Lower leg skin (tissue), 4 donors: Measurements from ENCODE around the gene BIN1. TPM values are rescaled to one million over a fixed set of nuclear protein-coding genes. Genes with fewer than 3 reads are reported as not detected.
"Not testable (repeated sequence)": the region's sequence is repeated elsewhere in the genome, so short reads cannot be mapped to it uniquely, and the experiment has no call there.

Source experiments
- DNase-seq, 2 donors: peaks; one replicate each; pipeline ENCODE4 v3.0.0-alpha.2; 2019; ENCODE audit warnings: low spot score in 2 of 2
- H3K4me3 ChIP-seq: fragments of 200-600 bp; sonication (generic); 2 replicates; pipeline ENCODE4 v1.5.1; 2017; ENCODE audit warnings: mild to moderate bottlenecking, low read depth; ENCODE audit not compliant: poor library complexity, severe bottlenecking
- CTCF ChIP-seq, 3 donors: fragments of 450-650 bp; IDR thresholded peaks; one replicate each; pipeline ENCODE4 v1.5.1; 2016; ENCODE audit warnings: antibody characterized with exemption in 3 of 3, mild to moderate bottlenecking in 3 of 3, moderate library complexity in 2 of 3
- POLR2A ChIP-seq, 2 donors: fragments of 450-650 bp; IDR thresholded peaks; one replicate each; pipeline ENCODE4 v1.6.1; 2016 to 2017; ENCODE audit warnings: antibody characterized with exemption in 2 of 2, mild to moderate bottlenecking in 1 of 2, moderate library complexity in 1 of 2
- WGBS, 2 donors: methylation state at CpG; one replicate each; pipeline ENCODE4 v1.1.5; 2018; 5-methylcytosine and 5-hydroxymethylcytosine counted together
- intact Hi-C: fragments of 100-400 bp; cut with DNase I; formaldehyde crosslinking; loops from one replicate; pipeline ENCODE4 v1.15.0; 2023; ENCODE audit warnings: low total_unique reads
- total RNA-seq, 4 donors: library from RNA; depleted of rRNA; stranded (reverse); fragments of >200 nt; gene quantifications; one replicate each; pipeline ENCODE4 v1.1.0, GENCODE V29; 2016

BIN1 gene
- total RNA-seq, 4 donors from 2014 or later: 8.4 to 18.2 (median 9.8) TPM

GRCh38 chr2:127037476-127037875 lies 69.5 kb downstream of the BIN1 start:
- DNase-seq: no peak
- intact Hi-C loops: no loop called here
- TF ChIP-seq POLR2A (IDR thresholded peaks at IDR 0.05) (no peak), CTCF (IDR thresholded peaks at IDR 0.05) (no peak)
- no peak overlapping the region for H3K4me3 ChIP-seq

- no peak overlapping the region for H3K4me3 ChIP-seq
- intact Hi-C loops: no loop called here
- DNase-seq: peak in 1 of 2 donors; percentile 17
- TF ChIP-seq CTCF (IDR thresholded peaks at IDR 0.05) (no peak), POLR2A (IDR thresholded peaks at IDR 0.05) (no peak)
- 88 to 90% methylated on average over 11 of the region's 11 CpGs for WGBS, 2 donors
These were observed 71.9 kb downstream of the BIN1 start for GRCh38 chr2:127034883-127035611.

- peak in 1 of 2 donors; percentile 26 for DNase-seq
These were observed 72.9 kb downstream of the BIN1 start for GRCh38 chr2:127034051-127034450.

GRCh38 chr2:127032621-127033020 lies 74.3 kb downstream of the BIN1 start:
- DNase-seq: no peak
- WGBS, 2 donors: 51 to 56% methylated on average over 3 of the region's 3 CpGs
- intact Hi-C loops: no loop called here
- H3K4me3 ChIP-seq: no peak overlapping the region
- no peak for TF ChIP-seq CTCF (IDR thresholded peaks at IDR 0.05)
- no peak for TF ChIP-seq POLR2A (IDR thresholded peaks at IDR 0.05)

More at GRCh38 chr2:127034051-127034450, 72.9 kb downstream of the BIN1 start:
- WGBS, 2 donors: 89 to 91% methylated on average over 6 of the region's 6 CpGs
- no peak for TF ChIP-seq POLR2A (IDR thresholded peaks at IDR 0.05)
- intact Hi-C loops: no loop called here
- no peak overlapping the region for H3K4me3 ChIP-seq

GRCh38 chr2:127029350-127030051 lies 77.5 kb downstream of the BIN1 start:
- no peak for TF ChIP-seq CTCF (IDR thresholded peaks at IDR 0.05)
- no peak for TF ChIP-seq POLR2A (IDR thresholded peaks at IDR 0.05)
- no peak overlapping the region for H3K4me3 ChIP-seq
- no peak for DNase-seq
- WGBS, 2 donors: 73 to 81% methylated on average over 5 of the region's 5 CpGs
- intact Hi-C loops: no loop called here

- H3K4me3 ChIP-seq, DNase-seq, intact Hi-C loops: not testable (repeated sequence)
- 36 to 45% methylated on average over 1 of the region's 1 CpG for WGBS, 2 donors
These were observed 78.2 kb downstream of the BIN1 start for GRCh38 chr2:127028745-127029144.
